Loucy (cell line): ENCODE measurements around the gene CPZ.
"Not testable (repeated sequence)": the region's sequence is repeated elsewhere in the genome, so short reads cannot be mapped to it uniquely, and the experiment has no call there.

Source experiments
- H2AFZ ChIP-seq: fragments of 200-600 bp; sonication (generic); 2 replicates; pipeline ENCODE4 v1.6.0; 2016; ENCODE audit warnings: antibody characterized with exemption, mild to moderate bottlenecking, low read length, moderate library complexity
- H3F3A ChIP-seq: fragments of 200-600 bp; 2 replicates; pipeline ENCODE4 v1.6.0; 2016; ENCODE audit warnings: antibody characterized with exemption, low read depth, mild to moderate bottlenecking
- H3K27me3 ChIP-seq: fragments of 200-600 bp; sonication (generic); 2 replicates; pipeline ENCODE4 v1.6.1; 2014; ENCODE audit warnings: low read length, mild to moderate bottlenecking; ENCODE audit not compliant: insufficient read depth, poor library complexity, severe bottlenecking
- H3K36me3 ChIP-seq: fragments of 200-600 bp; sonication (generic); 2 replicates; pipeline ENCODE4 v1.6.1; 2016; ENCODE audit warnings: low read length; ENCODE audit not compliant: insufficient read depth
- H3K4me1 ChIP-seq: fragments of 200-600 bp; sonication (generic); 2 replicates; pipeline ENCODE4 v1.5.1; 2014; ENCODE audit warnings: low read length, mild to moderate bottlenecking; ENCODE audit not compliant: insufficient read depth, poor library complexity, severe bottlenecking
- H3K4me2 ChIP-seq: fragments of 200-600 bp; sonication (generic); 2 replicates; pipeline ENCODE4 v1.6.0; 2014; ENCODE audit warnings: antibody characterized with exemption, low read length, low read depth, mild to moderate bottlenecking; ENCODE audit not compliant: poor library complexity, severe bottlenecking
- H3K4me3 ChIP-seq: fragments of 200-600 bp; sonication (generic); 2 replicates; pipeline ENCODE4 v1.5.1; 2014; ENCODE audit warnings: low read length, mild to moderate bottlenecking, mixed read lengths; ENCODE audit not compliant: poor library complexity, severe bottlenecking
- H3K79me2 ChIP-seq: fragments of 200-600 bp; sonication (generic); 2 replicates; pipeline ENCODE4 v1.6.1; 2014; ENCODE audit warnings: low read length; ENCODE audit not compliant: insufficient read depth
- H3K9ac ChIP-seq: fragments of 200-600 bp; sonication (generic); 2 replicates; pipeline ENCODE4 v1.6.0; 2014; ENCODE audit warnings: mild to moderate bottlenecking, low read depth, low read length, moderate library complexity; ENCODE audit not compliant: poor library complexity, severe bottlenecking
- H3K9me2 ChIP-seq: fragments of 200-600 bp; sonication (generic); replicated peaks from 2 replicates; pipeline ENCODE4 v1.6.1; 2016; ENCODE audit warnings: low read depth, low read length, mixed read lengths
- H3K9me3 ChIP-seq: fragments of 200-600 bp; sonication (generic); 2 replicates; pipeline ENCODE4 v1.6.1; 2014; ENCODE audit warnings: mild to moderate bottlenecking, antibody characterized with exemption, low read length, low read depth; ENCODE audit not compliant: insufficient read depth
- H4K20me1 ChIP-seq: fragments of 200-600 bp; sonication (generic); 2 replicates; pipeline ENCODE4 v1.6.0; 2014; ENCODE audit warnings: antibody characterized with exemption, low read length, mild to moderate bottlenecking; ENCODE audit not compliant: insufficient read depth, poor library complexity, severe bottlenecking
- EZH2phosphoT487 ChIP-seq: fragments of 200-600 bp; IDR thresholded peaks from 2 replicates; pipeline ENCODE4 v1.6.1; 2018; ENCODE audit warnings: antibody characterized with exemption, mild to moderate bottlenecking, moderate library complexity, borderline replicate concordance
- TF ChIP-seq, protein P1 (sequence below): fragments of 200-600 bp; sonication (generic); conservative IDR thresholded peaks from 2 replicates; pipeline ENCODE4 v1.5.1; 2014; ENCODE audit warnings: mild to moderate bottlenecking, antibody characterized with exemption, low read length

CPZ gene

GRCh38 chr4:8575457-8575856, 17.1 kb upstream of the CPZ start:
- no peak for TF ChIP-seq EZH2phosphoT487
- TF ChIP-seq, protein P1, sequence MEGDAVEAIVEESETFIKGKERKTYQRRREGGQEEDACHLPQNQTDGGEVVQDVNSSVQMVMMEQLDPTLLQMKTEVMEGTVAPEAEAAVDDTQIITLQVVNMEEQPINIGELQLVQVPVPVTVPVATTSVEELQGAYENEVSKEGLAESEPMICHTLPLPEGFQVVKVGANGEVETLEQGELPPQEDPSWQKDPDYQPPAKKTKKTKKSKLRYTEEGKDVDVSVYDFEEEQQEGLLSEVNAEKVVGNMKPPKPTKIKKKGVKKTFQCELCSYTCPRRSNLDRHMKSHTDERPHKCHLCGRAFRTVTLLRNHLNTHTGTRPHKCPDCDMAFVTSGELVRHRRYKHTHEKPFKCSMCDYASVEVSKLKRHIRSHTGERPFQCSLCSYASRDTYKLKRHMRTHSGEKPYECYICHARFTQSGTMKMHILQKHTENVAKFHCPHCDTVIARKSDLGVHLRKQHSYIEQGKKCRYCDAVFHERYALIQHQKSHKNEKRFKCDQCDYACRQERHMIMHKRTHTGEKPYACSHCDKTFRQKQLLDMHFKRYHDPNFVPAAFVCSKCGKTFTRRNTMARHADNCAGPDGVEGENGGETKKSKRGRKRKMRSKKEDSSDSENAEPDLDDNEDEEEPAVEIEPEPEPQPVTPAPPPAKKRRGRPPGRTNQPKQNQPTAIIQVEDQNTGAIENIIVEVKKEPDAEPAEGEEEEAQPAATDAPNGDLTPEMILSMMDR, result no peak
- Histone ChIP-seq H3K79me2 (no peaks in the 10 kb centered on the region), H3K4me2 (no peak overlapping the region)

GRCh38 chr4:8576591-8576990, 16.0 kb upstream of the CPZ start:
- not testable (repeated sequence) for H3K9ac ChIP-seq, H3K4me2 ChIP-seq, H3K9me3 ChIP-seq, H4K20me1 ChIP-seq, H2AFZ ChIP-seq, H3K36me3 ChIP-seq, H3K4me1 ChIP-seq, H3K9me2 ChIP-seq, H3F3A ChIP-seq, H3K27me3 ChIP-seq, H3K4me3 ChIP-seq, H3K79me2 ChIP-seq

More at GRCh38 chr4:8575457-8575856, 17.1 kb upstream of the CPZ start:
- Histone ChIP-seq H3K9ac (no peak overlapping the region), H3K27me3 (no peaks in the 10 kb centered on the region), H3K9me3 (no peaks in the 10 kb centered on the region), H3K9me2 (no peaks in the 10 kb centered on the region), H3K4me3 (no peak overlapping the region), H3F3A (no peaks in the 10 kb centered on the region), H3K4me1 (no peaks in the 10 kb centered on the region), H4K20me1 (no peaks in the 10 kb centered on the region), H2AFZ (no peak overlapping the region), H3K36me3 (no peaks in the 10 kb centered on the region)

- H2AFZ ChIP-seq, result no peak overlapping the region
- H3K4me2 ChIP-seq, result no peak overlapping the region
Measured at GRCh38 chr4:8577046-8577445, 15.5 kb upstream of the CPZ start.

DNA sequence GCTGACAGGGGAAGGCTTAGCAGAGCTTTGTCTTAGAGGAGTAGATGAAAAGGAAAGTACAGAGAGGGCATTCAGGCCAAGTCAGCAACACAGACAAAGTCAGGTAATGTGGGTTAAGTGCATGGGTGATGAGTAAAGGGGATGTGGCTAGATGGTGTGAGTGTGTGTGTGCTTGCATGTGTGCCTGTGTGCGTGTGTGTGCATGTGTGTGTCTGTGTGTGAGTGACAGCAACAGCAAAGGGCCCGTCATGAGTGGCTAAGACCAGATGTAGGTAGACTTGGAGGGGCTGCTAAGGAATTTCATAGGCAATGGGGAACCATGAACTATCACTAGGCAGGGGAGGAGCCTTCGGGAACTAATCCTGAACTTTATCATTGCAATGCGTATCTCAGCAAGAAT, 14.6 kb upstream of the CPZ start:
- Histone ChIP-seq H2AFZ (no peak overlapping the region), H3K4me3 (no peak overlapping the region), H3K4me2 (no peak overlapping the region), H3F3A (no peaks in the 10 kb centered on the region), H3K79me2 (no peaks in the 10 kb centered on the region), H3K36me3 (no peaks in the 10 kb centered on the region), H3K27me3 (no peaks in the 10 kb centered on the region), H4K20me1 (no peaks in the 10 kb centered on the region), H3K4me1 (no peaks in the 10 kb centered on the region), H3K9me2 (no peaks in the 10 kb centered on the region), H3K9me3 (no peaks in the 10 kb centered on the region), H3K9ac (no peak overlapping the region)
- no peak for TF ChIP-seq EZH2phosphoT487
- TF ChIP-seq, protein P1, result no peak

More at GRCh38 chr4:8577046-8577445, 15.5 kb upstream of the CPZ start:
- Histone ChIP-seq H3K9me3 (no peaks in the 10 kb centered on the region), H3F3A (no peaks in the 10 kb centered on the region), H3K9ac (no peak overlapping the region), H3K27me3 (no peaks in the 10 kb centered on the region), H3K36me3 (no peaks in the 10 kb centered on the region), H4K20me1 (no peaks in the 10 kb centered on the region), H3K4me3 (no peak overlapping the region), H3K9me2 (no peaks in the 10 kb centered on the region), H3K4me1 (no peaks in the 10 kb centered on the region), H3K79me2 (no peaks in the 10 kb centered on the region)
- TF ChIP-seq EZH2phosphoT487, result no peak
- TF ChIP-seq, protein P1, result no peak
